ENCODE measurements around the gene STN1.

GRCh38 chr10:103911021-103911459, 6.9 kb downstream of the STN1 start:
- TF ChIP-seq CTCF (IDR thresholded peaks at IDR 0.05) (no peak), POLR2A (IDR thresholded peaks at IDR 0.05) (no peak), POLR2AphosphoS5 (IDR thresholded peaks at IDR 0.05) (no peak)
